GM21717 (cell line): Measurements from ENCODE around the gene DNAJC27.

Source experiments
- ATAC-seq: cut with Tn5 transposase; IDR thresholded peaks from one replicate; pipeline ENCODE4 v1.9.1; 2021; ENCODE audit warnings: mild to moderate bottlenecking, moderate library complexity; ENCODE audit not compliant: unreplicated experiment

Gene DNAJC27

GRCh38 chr2:24909555-24910177, 62.1 kb downstream of the DNAJC27 start:
- ATAC-seq, result no peak

GRCh38 chr2:24908461-24908901, 63.3 kb downstream of the DNAJC27 start:
- ATAC-seq, result no peak

DNA sequence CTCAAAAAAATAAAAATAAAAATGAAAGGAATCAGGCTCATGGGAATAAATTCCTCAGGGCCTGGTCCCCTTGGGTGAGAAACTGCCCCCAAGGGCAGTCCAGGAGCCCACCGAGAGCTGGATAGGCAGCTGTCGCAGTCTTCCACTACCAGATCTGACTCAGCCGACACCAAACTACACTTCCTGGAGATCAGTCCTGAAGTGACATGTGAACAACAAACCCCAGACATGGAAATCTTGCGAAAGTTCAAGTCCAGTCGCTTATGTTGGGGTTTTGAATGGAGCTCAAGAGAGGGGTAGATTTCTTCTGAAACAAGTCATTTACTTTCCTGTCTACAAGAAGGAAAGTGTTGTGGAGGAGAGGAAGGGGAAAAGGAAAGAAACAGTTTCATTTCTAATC, 64.6 kb downstream of the DNAJC27 start:
- no peak for ATAC-seq

DNA sequence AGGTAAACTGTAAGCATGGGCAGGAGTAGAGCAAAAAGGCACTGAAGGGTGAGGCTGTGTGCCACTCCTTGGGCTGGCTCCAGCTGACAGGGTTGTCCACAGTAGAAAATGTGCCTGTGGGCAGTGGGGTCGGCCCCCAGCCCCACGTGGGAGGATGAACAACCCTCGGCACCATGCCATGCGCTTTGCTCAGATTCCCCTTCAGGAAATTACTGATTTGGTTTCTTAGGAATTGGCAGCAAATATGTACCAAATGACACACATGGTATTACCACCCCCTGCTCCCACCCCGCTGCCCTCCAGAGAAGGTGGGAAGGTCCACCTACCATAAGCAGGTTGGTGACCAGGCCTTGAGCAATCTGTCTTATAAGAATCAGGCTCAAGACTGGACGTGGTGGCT, 65.3 kb downstream of the DNAJC27 start:
- ATAC-seq, result no peak

DNA sequence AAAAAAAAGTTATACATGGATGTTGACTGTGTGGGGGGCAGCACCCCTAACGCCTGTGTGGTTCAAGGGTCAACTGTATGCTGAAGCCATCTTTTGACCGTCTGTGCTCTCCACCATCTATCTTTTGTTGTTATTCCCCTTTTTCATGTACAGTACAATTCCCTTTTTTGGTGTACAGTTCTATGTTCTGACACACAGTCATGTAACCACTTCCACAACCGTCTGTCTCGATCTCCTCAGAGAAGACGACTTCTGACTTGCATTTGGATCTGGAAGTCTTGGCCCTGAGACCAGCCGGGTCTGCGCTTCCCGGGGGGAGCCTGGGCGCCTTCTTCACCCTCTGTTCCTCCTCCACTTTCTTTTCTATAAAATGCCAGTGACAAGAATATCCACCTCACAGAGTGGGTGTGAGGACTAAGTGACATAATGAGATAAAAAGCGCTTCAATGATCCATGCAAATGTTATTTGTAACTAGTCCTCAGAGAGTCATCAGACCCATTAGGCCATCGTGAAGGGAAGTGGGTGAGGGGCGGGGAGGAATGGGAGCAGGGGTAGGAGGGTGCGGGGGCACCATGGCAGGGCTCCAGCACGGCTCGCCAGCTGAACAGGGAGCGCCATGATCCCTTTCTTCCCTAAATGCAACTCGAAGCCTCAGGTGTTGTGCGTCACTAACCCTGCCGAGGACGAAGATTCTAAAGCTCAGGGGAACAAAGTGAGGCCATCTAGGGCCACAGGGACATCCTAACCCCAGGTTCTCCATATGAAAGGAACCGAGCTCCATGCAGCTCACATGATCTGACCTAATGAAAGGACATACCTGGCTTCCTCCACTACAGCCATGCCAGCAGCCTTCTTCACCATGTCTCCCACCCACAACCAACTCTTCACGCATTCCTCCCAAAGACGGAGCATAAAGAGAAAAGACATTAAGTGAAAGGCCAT, 68.3 kb downstream of the DNAJC27 start:
- ATAC-seq, result no peak

GRCh38 chr2:24899361-24899910, 72.3 kb downstream of the DNAJC27 start:
- ATAC-seq, result no peak

- no peak for ATAC-seq
These were observed 73.3 kb downstream of the DNAJC27 start for GRCh38 chr2:24898122-24899109.

GRCh38 chr2:24894750-24895149, 77.0 kb downstream of the DNAJC27 start:
- no peak for ATAC-seq

GRCh38 chr2:24893934-24894333, 77.8 kb downstream of the DNAJC27 start:
- ATAC-seq, result no peak
